NCI-H2196 (cell line): ENCODE measurements around the gene BABAM2.

Source experiments
- DNase-seq: peaks from one replicate; lab custom pipeline; 2025; ENCODE audit not compliant: unreplicated experiment; lab: John Stamatoyannopoulos, UW

The BABAM2 gene

DNA sequence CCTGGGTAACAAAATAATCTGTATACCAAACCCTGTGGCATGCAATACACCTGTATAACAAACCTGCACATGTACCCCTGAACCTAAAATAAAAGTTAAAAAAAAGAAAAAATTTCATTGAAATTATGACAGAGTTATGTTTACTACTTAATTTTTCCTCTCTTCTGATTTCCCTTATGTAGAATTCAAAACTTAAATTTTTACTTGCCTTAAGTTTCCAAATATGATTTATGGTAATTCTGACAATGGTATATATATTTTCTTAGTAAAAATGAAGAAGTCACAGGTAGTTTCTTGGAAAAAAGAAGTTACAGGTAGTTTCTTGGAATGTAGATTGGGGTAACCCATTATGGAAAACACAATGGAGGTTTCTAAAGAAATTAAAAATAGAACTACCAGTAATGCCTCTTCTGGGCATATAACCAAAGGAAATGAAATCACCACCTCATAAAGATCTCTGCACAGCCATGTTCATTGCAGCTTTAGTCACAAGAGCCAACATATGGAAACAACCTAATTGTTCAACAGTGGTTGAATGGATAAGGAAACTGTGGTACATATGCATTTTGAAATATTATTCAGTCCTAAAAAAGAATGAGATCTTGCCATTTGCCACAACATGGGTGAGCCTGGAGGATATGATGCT lies 164.9 kb downstream of the BABAM2 start:
- no peak for DNase-seq

DNA sequence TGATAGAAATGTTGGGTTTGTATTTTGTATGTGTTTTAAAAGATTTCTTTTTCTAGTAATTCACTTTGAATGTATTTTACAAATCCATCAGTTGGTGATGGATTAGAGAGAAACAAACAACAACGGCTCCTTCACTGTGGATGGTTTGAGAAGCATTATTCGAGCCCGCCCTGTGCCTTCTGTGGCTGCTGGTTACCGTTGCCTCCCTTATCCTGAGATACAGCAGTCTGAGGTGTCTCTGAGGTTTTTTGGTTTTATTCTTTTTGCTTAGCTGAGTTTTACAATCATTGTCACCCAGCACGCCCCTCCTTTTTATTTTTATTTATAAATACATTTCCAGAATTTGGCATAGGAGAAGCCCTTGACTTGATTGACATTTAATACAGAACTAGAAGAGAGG lies 168.3 kb downstream of the BABAM2 start:
- DNase-seq, result no peak

DNA sequence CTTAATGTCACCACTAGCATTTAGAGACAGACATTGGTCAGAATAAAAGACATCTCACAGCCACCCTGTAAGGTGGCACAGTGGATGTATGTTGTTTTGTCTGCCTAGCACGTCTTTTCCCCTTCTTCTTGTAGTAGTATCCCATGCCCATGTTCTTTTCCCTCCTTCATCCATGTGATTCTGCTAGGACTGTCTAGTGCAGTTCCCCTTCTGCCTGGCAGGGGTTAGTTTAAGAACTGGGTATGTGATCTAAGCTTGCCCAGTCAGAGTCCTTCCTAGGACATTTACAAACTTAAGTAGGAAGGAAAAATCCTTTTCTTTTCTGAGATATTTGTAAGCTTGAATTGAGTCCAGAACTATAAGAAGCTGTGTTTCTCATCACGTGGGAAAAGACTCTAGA lies 172.3 kb downstream of the BABAM2 start:
- DNase-seq, result no peak

DNA sequence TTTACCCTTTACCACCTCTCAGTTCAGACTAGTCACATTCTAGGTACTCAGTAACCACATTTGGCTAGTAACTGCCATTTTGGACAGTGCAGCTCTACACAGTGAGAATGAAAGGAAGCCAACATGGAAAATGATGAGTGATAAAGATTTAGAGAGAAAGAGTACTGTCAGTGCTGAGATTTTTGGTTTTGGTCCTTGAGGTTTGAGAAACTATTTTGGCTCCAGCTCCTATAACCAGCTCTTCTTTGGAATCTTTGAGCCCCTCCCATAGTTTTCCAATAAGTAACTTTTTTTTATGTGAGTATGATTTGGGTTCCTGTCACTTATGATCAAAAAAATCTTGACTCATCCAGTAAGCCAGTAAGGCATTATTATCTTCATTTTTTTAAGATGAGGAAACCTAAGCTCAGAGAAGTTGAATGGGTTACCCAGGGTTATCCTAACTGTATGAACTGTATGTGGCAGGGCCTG lies 173.0 kb downstream of the BABAM2 start:
- DNase-seq, result no peak

DNA sequence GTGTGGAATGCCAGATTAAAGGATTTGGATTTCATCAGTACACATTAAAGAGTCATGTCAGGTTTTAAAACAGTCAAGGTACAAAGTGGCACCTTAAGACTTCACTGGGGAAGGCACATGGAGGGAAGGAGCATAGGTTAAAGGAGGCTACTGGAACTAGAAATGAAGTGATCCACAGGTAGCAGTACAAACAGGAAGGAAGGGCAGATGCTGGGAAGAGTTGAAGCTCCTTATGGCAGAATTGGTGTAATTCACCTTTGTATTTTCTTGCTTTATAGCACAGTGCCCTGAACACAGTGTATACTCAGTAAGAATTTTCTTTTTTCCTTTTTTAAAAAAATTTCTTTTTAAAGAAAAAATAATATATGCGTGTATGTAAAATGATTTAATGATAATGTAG lies 177.1 kb downstream of the BABAM2 start:
- no peak for DNase-seq

DNA sequence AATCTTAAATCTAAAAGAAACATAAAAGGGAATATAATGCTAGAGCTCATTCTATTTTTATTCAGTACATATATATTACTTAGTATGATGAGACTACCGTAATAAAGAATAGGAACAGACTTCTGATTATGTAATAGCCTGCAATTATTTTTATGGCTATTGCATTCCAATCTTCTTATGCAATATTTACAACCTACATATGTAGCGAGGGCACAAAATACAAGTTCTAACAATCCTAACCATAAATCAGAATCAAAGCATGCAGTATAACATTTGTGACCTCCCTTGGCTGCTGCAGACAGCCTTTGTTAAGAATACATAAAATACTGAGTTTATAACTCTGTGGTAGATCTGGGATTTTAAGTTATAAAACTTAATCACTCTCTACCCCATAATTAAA lies 177.6 kb downstream of the BABAM2 start:
- DNase-seq, result no peak

DNA sequence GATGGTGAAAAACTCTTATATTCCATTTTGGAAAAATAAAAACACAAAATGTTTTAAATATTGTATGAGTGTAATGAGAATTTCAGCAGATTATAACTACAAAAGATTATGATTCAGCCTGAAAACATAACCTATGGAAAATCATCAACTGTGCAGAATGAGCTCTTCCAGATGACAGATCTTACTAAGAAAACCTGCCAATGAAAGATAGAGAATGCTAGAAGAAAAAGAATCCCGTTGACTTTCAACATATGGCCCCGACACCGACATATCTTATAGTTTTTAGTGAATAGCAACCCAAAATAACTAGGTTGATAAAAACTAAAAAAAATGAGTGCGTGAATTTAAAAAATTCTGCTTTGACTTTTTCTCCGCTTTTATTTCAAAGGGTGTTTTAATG lies 178.0 kb downstream of the BABAM2 start:
- DNase-seq, result no peak

DNA sequence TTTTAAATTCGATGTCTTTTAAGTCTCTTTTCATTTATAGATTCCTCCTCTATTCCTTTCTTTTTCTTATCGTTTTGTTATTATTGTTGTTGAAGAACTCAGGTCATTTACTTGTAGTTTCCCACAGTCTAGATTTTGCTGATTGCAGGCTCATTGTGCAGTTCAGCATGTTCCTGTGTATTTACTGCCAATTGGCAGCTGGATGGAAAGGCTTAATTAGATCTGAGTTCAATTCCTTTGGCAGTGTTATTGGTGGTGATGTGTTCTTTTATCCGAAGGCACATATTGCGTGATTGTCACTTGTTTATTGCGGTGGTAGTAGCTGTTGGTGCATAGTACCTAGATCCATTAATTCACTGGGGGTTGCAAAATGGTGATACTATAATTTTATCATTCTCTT lies 180.7 kb downstream of the BABAM2 start:
- DNase-seq, result no peak

DNA sequence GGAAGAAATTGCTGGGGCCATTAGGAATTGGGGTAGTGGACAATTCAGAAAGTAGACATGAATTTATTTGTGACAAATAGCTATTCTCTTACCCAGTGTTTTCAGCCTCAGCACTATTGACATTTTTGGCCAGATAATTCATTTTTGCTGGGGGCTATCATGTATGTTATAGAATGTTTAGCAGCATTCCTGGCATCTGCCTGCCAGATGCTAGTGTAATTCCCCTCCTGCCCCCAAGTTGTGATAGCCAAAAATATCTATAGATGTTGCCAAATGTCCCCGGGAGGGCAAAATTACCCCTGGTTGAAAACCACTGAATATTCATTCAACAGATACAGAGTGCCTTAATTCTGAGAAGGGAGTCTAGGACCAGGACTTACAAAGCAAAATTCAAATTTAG lies 183.6 kb downstream of the BABAM2 start:
- DNase-seq, result no peak

DNA sequence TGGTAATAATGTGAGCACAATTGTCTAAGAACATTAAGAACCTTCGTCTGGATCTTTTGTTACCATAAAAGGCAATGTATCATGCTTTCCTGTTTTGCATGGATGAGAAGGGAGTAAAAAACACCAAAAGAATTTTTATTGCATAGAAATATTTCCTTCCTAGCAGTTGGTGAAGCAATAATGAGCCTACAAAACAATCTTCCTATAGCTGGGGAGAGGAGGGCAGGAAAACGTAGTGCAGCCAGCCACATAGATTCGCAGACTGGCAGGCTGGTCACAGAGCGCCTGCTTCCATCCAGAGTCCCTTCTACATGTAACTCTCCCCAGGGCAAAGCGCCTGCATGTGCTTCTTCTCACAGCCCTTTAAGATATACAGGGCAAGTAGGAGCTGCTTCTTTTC lies 190.4 kb downstream of the BABAM2 start:
- DNase-seq, result no peak

DNA sequence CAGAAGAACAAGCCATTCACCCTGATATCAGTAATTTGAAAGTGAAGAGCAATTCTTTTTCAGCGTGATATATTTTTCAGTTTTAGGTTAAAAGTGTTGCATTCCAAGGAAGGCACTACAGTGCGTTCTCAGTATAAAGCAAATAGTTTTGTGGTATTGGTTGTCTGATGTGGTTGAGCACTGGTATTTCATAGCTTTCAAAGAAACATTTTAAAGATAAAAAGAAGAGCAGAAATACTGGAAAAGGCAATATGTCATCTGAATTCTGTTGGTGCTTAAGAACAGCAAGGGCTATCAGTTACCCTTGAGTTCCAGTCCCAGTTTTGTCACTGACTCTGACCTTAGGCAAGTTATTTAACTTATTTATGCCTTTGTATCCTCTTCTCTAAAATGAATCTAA lies 191.6 kb downstream of the BABAM2 start:
- no peak for DNase-seq

DNA sequence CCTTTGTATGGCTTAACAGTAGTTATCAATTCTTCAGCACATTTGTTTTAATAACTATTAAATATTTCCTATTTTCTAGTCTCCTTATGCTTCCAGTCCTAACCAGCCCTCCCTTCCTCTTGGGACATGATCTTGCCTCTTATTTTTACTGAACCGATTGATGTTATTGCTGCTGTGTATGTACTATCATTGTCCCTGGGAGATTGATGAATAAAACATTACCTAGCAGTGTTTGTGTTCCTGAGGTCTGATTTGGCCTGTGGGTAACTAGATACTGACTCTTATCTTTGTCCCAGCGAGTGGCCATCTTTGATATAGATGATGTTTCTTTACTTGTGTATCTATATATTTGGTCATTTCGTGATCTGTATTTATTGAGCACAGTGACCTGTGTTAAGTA lies 192.9 kb downstream of the BABAM2 start:
- DNase-seq, result no peak

DNA sequence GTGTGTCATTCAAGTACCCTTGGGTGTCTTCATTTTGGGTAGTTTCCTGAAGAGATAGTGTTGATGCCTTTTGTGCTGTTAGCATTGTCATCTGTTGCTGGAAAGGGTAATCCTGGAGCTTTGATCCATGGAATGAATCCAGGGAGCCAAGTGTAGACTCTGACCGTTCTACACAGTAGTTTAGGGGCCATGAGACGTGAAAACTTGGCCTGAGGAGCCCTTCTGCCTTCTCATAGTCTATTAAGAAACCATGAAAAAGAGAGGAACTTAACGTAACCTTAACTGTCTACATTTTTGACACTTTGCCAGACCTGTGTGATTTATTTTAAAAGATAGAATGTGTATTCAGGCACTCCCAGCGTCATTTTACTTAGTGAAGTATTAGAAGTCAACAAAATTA lies 194.0 kb downstream of the BABAM2 start:
- no peak for DNase-seq

DNA sequence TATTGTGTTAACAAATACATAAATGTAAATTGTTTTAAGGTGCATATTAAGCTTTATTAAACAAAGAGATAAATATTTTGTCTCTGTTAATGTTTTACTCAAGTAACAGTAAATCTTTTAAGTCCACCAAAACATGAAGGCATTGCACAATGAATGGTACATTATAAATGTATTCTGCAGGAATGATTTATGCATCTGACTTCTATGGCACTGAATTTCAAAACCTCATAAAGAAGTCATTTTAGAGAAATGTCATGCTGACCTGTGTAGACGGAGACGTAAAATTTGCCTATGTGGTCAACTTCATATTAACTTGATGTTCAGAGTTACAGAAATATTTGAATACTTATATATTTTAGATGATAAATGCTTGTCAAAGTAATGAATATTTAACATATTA lies 194.7 kb downstream of the BABAM2 start:
- DNase-seq, result no peak

DNA sequence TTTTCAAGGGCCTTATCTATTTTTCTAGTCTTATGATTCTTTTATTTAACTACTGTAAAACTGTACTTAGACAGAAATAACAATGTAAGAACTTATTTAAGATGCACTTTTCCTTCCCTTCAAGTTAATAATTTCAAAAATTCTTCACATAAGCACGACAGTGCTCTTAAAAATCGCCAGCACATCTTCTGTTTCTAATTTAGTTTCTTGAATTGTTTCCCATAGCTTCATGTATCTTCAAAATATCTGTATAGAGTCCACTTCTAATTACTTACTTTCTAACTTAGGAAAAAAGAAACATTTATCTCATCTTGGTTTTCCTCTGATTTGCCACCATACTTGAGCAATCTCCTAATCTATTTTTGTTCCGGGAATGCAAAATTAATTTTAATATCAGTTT lies 196.1 kb downstream of the BABAM2 start:
- no peak for DNase-seq

DNA sequence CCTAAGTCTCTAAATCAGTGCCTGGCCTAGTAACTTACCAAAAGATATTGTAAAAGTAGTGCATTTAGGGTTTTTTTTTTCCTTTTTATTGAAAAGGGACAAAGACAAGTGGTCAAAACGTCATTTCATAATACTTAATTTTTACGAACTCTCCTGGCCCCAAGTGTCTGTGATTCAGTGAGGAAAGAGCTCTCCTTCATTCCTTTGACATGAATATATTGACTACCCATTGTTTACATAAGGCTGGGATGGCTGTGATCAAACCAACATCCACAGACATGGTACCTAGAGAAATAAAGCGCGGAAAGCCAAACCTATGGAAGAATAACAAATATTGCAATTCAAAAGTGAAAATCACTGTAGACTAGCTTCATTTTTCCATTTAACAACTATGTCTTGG lies 198.4 kb downstream of the BABAM2 start:
- DNase-seq, result no peak

DNA sequence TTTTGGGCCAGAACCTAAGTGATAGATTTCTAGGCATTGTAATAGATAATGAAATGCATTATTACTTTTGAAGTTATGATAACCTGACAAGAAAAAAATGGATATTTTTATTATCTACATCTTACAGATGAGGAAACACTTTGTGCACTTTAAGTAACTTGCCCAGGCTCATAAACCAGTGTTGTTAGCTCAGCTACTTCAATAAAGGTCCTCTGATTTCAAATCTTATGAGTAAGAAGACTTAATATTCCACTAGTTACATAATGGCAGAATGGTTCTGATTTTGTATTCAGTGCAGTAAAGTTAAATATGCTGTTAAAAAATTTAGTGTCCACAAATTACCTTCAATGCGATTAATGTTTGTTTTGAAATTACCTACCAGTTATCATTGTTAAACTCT lies 199.0 kb downstream of the BABAM2 start:
- no peak for DNase-seq

DNA sequence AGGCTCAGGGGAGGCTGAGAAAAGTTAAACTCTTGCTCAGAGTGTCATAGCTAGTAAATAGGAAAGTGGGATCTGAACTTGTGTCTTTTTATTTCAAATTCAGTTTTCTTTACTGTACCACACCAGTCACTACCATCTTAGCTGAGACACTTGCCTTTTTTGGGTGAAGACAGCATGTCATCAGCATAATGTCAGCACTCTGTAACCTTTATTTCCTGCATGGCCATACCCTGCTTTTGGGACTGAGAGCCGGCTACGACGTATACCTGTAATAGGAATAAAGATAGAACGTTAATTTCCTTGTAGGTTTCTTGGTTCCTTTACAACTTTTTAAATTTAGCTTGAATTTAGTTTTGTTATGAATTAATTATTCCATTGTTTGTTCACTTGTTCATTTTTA lies 202.8 kb downstream of the BABAM2 start:
- no peak for DNase-seq

DNA sequence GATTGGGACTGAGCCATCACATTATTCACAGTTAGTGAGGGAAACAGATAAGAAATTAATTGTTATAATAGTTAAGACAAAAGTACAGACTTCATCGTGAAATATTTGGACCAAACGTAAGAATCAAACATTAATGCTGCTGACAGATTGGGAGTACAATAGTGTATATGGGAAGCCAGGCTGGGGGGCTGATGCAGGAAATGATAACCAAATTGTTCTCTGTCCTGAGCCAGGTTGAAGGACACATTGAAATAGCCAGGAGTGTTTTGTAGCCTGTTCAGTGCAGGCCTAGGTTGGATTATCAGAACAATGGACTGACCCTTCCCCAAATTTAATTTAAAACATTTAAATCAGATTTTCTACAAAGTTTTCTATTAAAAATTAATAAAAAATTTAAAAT lies 203.2 kb downstream of the BABAM2 start:
- DNase-seq, result no peak

DNA sequence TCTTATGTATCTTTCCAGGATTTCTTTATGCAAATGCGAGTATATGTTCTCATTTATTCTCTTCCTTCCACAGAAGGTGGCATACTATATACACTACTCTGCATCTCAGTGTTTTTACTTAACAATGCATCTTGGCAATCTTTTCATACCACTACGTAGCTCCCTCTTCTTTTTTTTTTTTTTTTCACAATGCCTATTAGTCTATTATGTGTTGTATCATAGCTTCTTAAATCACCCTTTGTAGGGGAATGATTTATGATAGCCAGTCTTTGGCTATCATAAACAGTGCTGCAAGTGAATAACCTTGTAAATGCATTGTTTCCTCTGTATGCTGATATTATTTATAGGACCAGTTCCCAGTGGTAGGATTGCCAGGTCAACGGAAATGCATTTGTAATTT lies 204.2 kb downstream of the BABAM2 start:
- no peak for DNase-seq

DNA sequence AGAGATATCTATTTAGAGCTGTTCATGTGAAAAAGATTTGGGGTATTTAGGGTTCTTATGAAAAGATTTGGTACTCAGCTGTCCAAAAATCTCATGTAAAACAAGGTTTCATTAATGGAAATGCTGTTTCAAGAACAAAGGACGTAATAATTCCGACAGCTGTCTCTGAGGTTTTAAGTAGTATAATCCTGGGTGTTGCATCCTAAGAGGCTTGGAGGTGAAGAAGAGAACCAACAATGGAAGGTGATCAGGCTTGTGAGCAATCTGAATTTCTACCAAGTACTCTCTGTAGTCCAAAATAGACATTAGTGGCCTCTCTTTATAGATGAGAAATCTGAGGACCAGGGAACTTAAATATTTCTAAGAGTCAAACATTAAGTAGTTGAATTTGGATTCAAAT lies 205.1 kb downstream of the BABAM2 start:
- no peak for DNase-seq

DNA sequence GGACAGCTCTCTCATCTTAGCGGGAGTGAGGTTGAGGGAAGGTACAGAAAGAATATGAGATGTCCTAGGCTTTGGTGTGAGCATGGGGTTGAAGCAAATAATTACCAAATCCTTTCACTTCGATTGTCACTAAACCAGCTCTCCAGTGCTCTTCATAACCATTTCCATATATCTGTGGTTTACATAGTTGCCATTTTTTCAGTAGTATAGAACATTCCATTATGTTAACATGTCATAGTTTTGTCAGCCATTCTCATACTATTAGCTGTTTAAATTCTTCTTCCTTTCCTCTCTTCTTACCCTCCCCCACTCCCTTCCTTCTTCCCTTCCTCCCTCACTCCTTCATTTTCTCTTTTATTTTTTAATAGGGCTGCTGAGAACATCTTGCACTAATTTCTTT lies 205.9 kb downstream of the BABAM2 start:
- DNase-seq, result no peak

DNA sequence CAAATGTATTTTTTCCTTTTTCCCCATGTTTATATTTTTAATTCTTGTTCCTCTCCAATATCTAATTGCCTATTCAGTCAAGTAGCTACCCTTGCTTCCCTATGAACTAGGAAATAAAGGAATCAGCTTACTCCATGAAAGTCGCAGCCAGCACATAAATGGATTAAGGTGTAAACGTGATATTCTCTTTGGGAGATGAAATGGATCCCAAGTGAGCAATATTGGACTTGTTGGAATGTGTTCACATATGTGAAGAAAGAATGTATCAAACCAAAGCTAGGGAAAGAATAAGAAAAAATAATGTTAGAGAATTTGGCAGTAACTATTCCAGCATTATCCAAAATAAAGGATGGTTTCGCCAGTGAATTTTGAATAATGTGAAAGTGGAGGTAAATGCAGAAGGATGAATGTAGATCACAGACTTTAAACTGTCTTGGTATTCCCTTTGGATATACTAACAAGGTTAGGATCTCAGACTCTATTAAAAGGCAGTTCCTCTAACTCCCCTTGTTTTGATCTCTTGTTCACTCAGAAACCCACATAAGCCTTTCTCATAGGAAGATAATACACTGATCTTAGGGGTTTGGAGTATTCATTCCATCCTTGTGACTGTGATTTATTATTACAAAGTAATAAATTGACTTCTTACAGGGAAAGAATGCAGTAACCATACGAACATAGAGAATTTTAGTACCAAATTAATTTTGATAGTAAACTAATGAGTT lies 208.1 kb downstream of the BABAM2 start:
- DNase-seq, result no peak
